Measurements from ENCODE around the gene GRID1.
"Not testable (repeated sequence)": the region's sequence is repeated elsewhere in the genome, so short reads cannot be mapped to it uniquely, and the experiment has no call there.

The GRID1 gene

GRCh38 chr10:86078639-86079035 lies 288.0 kb downstream of the GRID1 start:
- no peak for DNase-seq (ENCODE audit: low spot score)

- DNase-seq (ENCODE audit: low spot score), result no peak
Measured at GRCh38 chr10:86077871-86078638, 288.5 kb downstream of the GRID1 start.

GRCh38 chr10:86077271-86077670 lies 289.3 kb downstream of the GRID1 start:
- DNase-seq (ENCODE audit: low spot score), result no peak

GRCh38 chr10:86076497-86076896 lies 290.1 kb downstream of the GRID1 start:
- not testable (repeated sequence) for DNase-seq (ENCODE audit: low spot score)

GRCh38 chr10:86075512-86075911 lies 291.1 kb downstream of the GRID1 start:
- DNase-seq (ENCODE audit: low spot score), result no peak

GRCh38 chr10:86074294-86074693 lies 292.3 kb downstream of the GRID1 start:
- no peak for DNase-seq (ENCODE audit: low spot score)

GRCh38 chr10:86073199-86073977 lies 293.2 kb downstream of the GRID1 start:
- no peak for DNase-seq (ENCODE audit: low spot score)

GRCh38 chr10:86072413-86072812 lies 294.2 kb downstream of the GRID1 start:
- no peak for DNase-seq (ENCODE audit: low spot score)

- no peak for DNase-seq (ENCODE audit: low spot score)
Measured at GRCh38 chr10:86071758-86072157, 294.8 kb downstream of the GRID1 start.

- no peak for DNase-seq (ENCODE audit: low spot score)
Measured at GRCh38 chr10:86071145-86071544, 295.4 kb downstream of the GRID1 start.

GRCh38 chr10:86070278-86070677 lies 296.3 kb downstream of the GRID1 start:
- no peak for DNase-seq (ENCODE audit: low spot score)

- DNase-seq (ENCODE audit: low spot score), result no peak
Measured at GRCh38 chr10:86068231-86069054, 298.2 kb downstream of the GRID1 start.

GRCh38 chr10:86067436-86068050 lies 299.1 kb downstream of the GRID1 start:
- no peak for DNase-seq (ENCODE audit: low spot score)

- DNase-seq (ENCODE audit: low spot score), result no peak
Measured at GRCh38 chr10:86066696-86067095, 299.9 kb downstream of the GRID1 start.

GRCh38 chr10:86065711-86066251 lies 300.8 kb downstream of the GRID1 start:
- DNase-seq (ENCODE audit: low spot score), result no peak

- no peak for DNase-seq (ENCODE audit: low spot score)
Measured at GRCh38 chr10:86064931-86065662, 301.5 kb downstream of the GRID1 start.

- no peak for DNase-seq (ENCODE audit: low spot score)
Measured at GRCh38 chr10:86064219-86064618, 302.4 kb downstream of the GRID1 start.

GRCh38 chr10:86063341-86063740 lies 303.3 kb downstream of the GRID1 start:
- DNase-seq (ENCODE audit: low spot score), result no peak

- DNase-seq (ENCODE audit: low spot score), result no peak
Measured at GRCh38 chr10:86062647-86063145, 303.9 kb downstream of the GRID1 start.

- no peak for DNase-seq (ENCODE audit: low spot score)
Measured at GRCh38 chr10:86062198-86062550, 304.4 kb downstream of the GRID1 start.
